SJCRH30 (cell line): ENCODE data around the gene CD81. TPM values are rescaled to one million over a fixed set of nuclear protein-coding genes. Genes with fewer than 3 reads are reported as not detected.

Experiments used
- DNase-seq, 2 experiments: peaks; one replicate each; pipeline ENCODE4 v3.0.0-alpha.2; 2015 to 2020
- H3K27ac ChIP-seq: fragments of 250-450 bp; sonication (Bioruptor Pico); 2 replicates; pipeline ENCODE4 v1.5.1; 2020; ENCODE audit warnings: mild to moderate bottlenecking, moderate library complexity
- H3K27me3 ChIP-seq: fragments of 250-450 bp; sonication (Bioruptor Pico); 2 replicates; pipeline ENCODE4 v1.5.1; 2020; ENCODE audit warnings: mild to moderate bottlenecking, moderate library complexity
- H3K36me3 ChIP-seq: fragments of 250-450 bp; sonication (Bioruptor Pico); 2 replicates; pipeline ENCODE4 v1.5.1; 2020; ENCODE audit warnings: mild to moderate bottlenecking, moderate library complexity
- H3K4me1 ChIP-seq: fragments of 250-450 bp; sonication (Bioruptor Pico); 2 replicates; pipeline ENCODE4 v1.5.1; 2020; ENCODE audit warnings: mild to moderate bottlenecking, moderate library complexity
- H3K4me3 ChIP-seq: fragments of 250-450 bp; sonication (Bioruptor Pico); 2 replicates; pipeline ENCODE4 v1.5.1; 2020; ENCODE audit warnings: mild to moderate bottlenecking, moderate library complexity
- H3K9me3 ChIP-seq: fragments of 250-450 bp; sonication (Bioruptor Pico); replicated peaks from 2 replicates; pipeline ENCODE4 v1.5.1; 2020; ENCODE audit warnings: mild to moderate bottlenecking, moderate library complexity
- total RNA-seq: library from RNA; depleted of rRNA; stranded (reverse); fragments of >200 nt; shearing (Covaris generic); gene quantifications from 2 replicates; pipeline ENCODE4 v1.2.3, GENCODE V29; 2014

Gene CD81
- total RNA-seq, 1 experiment from 2014 or later = 95.3 TPM

- Histone ChIP-seq H3K27me3 (peaks cover 6% of the 10 kb centered on the region; the same call in 1 of the 2 replicates), H3K27ac (no peak overlapping the region), H3K9me3 (no peaks in the 10 kb centered on the region), H3K4me1 (no peaks in the 10 kb centered on the region), H3K36me3 (no peaks in the 10 kb centered on the region), H3K4me3 (no peak overlapping the region)
- peak; percentile 56 to 76 for DNase-seq
Measured at GRCh38 chr11:2419638-2420501, 42.8 kb downstream of the CD81 start.

DNA sequence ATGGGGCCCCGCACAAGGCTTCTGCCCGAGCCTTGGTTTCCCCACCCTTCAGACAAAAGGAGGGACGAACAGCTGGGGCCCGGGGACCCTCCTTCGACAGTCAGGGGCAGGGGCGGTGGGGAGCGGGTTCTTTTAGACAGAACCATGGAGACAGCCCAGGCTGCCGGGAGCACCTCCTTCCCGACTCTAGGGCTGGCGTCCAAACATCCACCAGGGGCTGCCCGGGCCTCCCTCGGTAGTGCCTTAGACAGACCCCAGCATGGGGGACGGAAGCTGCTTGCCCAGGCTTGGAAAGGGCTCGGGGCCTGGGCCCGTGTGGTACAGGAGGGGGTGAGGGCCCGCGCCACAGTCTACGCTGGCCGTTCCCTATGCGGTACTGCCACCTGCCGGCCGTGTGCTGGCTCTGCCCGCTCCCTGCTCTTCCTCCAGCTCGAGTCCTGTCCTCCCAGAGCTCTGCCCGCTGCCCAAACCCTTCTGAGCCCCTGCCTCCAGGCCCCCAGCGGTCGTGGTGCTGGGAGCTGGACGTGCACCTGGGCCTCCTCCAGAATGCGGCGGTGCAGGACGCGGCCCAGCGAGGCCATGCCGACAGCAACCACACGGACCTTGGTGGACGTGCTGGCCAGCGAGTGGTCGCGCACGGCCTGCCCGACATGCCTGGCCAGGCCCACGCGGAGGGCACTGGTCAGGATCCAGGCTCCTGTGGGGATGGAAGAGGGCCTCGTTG, 43.6 kb downstream of the CD81 start:
- H3K9me3 ChIP-seq = no peaks in the 10 kb centered on the region
- H3K27ac ChIP-seq = no peak overlapping the region
- no peaks in the 10 kb centered on the region for H3K36me3 ChIP-seq
- peak; percentile 63 to 82 for DNase-seq
- H3K27me3 ChIP-seq = peaks cover 6% of the 10 kb centered on the region; the same call in 1 of the 2 replicates
- H3K4me1 ChIP-seq = no peaks in the 10 kb centered on the region
- H3K4me3 ChIP-seq = no peak overlapping the region

DNA sequence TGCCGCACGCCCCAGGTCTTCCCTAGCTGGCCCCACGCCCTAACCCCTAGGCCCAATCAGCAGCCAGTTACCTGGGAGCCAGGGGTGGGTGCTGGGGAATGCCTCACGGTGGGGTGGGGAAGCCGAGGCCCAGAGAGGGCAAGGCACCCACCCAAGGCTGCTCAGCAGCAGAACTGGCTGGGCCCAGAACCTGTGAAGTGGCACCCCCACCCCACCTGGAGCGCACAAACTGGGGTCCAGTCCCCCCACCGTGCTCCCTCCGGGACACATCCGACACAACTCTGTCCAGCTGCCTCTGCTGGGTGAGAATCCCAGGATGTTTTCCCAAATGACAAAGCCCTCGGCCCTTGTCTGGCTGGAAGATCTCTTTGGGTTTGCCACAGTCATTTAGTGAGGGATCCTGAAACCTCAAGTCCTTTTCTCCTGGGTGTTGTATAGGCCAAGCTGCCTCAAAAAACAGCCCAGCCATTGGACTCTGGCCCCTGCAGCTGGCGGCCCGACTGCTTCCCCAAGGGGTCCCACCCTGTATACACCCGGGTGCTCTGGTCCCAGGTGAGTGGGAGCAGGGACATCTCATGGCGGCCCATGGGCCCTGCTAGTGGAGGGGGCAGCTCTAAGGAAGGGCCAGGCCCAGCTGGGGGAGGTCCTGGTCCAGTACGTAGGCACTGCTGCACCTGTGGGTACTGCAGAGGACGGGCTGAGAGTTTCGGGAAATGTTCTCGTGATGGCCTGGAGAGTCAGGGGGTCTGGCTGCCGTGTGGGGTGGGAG, 44.3 kb downstream of the CD81 start:
- H3K4me1 ChIP-seq = no peaks in the 10 kb centered on the region
- H3K9me3 ChIP-seq = no peaks in the 10 kb centered on the region
- no peak overlapping the region for H3K4me3 ChIP-seq
- no peaks in the 10 kb centered on the region for H3K36me3 ChIP-seq
- no peak overlapping the region for H3K27ac ChIP-seq
- H3K27me3 ChIP-seq = peaks cover under 1% of the 10 kb centered on the region; the same call in 1 of the 2 replicates
- no peak for DNase-seq

DNA sequence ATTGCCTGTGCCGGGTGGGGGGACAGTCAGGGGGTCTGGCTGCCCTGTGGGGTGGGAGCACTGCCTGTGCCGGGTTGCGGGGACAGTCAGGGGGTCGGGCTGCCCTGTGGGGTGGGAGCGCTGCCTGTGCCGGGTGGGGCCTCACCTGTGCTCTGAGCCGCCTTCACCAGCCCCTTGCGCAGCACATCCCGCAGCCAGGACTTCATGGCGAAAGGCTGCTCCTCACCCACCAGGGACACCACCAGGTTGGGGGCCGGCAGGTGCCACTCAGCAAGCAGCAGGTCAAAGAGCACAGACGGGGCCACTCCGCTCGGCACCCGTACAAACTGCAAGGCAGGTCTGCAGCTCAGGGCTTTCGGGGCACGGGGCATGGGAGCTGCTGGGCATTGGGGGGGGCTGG, 44.9 kb downstream of the CD81 start:
- no peak for DNase-seq
- no peaks in the 10 kb centered on the region for H3K4me1 ChIP-seq
- no peaks in the 10 kb centered on the region; the same call in 1 of the 2 replicates for H3K27me3 ChIP-seq
- no peak overlapping the region for H3K27ac ChIP-seq
- H3K9me3 ChIP-seq = no peaks in the 10 kb centered on the region
- H3K4me3 ChIP-seq = no peak overlapping the region
- no peaks in the 10 kb centered on the region for H3K36me3 ChIP-seq

DNA sequence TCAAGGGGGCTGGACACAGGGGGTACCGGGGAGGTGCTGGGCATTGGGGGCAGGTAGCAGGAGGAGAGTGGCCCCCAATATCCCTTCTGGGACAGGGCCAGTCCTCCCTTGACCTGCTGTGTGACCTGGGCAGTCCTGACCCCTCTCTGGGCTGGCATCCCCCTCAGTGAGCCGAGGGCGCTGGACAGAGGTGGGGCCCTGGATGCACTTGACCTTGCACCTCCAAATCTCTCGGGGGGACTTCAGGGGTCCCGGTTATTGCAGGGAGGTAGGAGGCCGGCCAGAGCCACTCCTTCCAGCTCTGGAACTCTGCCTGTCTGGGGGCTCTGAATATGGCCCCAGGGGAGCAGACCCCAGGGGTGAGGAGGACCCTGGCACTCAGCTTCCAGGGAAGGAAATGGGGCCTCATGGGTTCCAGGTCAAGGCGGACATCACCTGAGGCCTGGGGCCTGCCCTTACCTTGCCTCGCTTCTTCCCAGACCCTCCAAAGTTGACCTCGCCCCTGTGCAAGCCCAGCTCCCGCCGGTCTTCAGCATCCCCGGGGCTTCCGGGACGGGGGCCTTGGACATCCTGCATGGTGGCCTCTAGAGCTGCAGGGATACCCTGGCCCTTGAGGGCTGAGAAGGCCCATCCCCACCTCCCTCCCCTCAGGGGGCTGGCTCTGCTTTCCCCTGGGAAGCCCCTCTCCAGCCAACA, 45.5 kb downstream of the CD81 start:
- no peaks in the 10 kb centered on the region; the same call in 1 of the 2 replicates for H3K27me3 ChIP-seq
- no peaks in the 10 kb centered on the region for H3K4me1 ChIP-seq

DNA sequence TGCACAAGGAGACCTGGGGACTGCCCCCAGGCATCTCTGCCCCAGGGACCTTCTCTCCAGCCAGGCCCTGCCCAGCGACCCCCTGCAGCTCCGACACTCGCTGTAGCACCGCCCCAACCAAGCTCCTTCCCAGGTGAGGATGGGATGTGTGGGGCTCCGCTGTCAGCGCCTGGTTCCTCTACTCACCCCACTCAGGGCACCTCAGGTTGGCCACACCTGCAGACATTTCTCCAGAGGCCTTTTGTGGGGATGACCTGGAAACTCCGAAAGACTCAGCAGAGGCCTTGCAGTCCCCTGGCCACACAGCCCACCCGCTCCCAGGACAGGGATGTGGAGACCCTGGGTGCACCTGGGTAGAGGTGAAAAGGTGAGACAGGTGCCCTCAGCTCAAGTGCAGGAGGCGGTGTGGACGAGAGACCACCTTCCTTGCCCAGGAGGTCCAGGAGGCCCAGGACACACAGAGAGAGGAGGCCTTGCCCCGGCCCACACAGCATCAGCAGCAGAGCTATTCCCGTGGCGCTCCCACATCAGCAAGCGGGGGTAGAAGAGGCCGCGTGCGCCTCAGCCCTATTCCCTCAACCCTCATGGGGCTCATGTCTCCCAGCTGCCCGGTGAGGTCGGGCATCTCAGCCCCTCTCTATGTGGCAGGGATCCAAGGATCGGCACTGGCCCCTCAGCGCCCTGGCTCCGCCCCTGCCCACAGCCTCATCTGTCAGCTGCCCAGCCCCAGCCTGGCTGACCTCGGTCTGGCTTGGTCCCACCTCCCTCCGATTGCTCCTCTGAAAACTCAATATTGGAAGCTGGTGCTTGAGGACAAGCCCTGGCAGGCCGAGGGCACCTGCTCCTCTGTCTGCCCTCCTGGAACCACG, 46.3 kb downstream of the CD81 start:
- DNase-seq = no peak
- no peaks in the 10 kb centered on the region for H3K36me3 ChIP-seq
- no peaks in the 10 kb centered on the region; the same call in 1 of the 2 replicates for H3K27me3 ChIP-seq
- H3K4me3 ChIP-seq = no peak overlapping the region
- H3K27ac ChIP-seq = no peak overlapping the region
- H3K4me1 ChIP-seq = no peaks in the 10 kb centered on the region
- H3K9me3 ChIP-seq = no peaks in the 10 kb centered on the region

More for the DNA sequence above, 45.5 kb downstream of the CD81 start:
- Histone ChIP-seq H3K36me3 (no peaks in the 10 kb centered on the region), H3K4me3 (no peak overlapping the region), H3K27ac (no peak overlapping the region), H3K9me3 (no peaks in the 10 kb centered on the region)
- DNase-seq = no peak

DNA sequence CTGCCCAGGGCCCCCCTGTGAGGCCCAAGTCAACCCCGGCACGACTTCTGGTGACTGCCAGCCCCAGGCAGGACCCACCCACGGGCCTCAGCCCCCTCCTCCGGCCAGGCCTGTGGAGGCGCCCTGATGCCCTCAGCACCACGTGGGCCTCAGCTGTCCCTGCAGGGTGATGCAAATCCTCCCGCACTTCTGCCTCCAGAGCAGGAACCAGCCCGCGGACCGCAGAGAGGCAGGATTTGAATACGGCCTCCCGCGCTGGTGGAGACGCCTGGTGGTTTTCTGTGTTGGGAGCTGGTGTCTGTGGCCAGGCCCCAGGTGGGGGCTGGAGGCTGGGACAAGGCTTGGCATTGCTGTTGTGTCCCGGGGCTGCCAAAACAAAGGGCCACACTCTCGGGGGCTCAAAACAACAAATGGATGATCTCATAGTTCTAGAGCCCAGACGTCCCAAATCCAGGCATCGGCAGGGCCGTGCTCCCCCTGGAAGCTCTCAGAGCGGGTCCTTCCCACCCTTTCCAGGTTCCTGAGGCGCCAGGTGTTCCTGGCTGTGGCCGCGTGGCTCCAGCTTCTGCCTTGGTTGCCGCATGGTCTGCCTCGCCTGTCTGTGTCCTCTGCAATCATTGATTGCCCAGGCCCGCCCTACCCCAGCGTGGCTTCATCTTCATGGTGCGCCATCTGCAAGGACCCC, 47.8 kb downstream of the CD81 start:
- Histone ChIP-seq H3K9me3 (no peaks in the 10 kb centered on the region), H3K27me3 (no peaks in the 10 kb centered on the region; the same call in 1 of the 2 replicates)
- DNase-seq = no peak

DNA sequence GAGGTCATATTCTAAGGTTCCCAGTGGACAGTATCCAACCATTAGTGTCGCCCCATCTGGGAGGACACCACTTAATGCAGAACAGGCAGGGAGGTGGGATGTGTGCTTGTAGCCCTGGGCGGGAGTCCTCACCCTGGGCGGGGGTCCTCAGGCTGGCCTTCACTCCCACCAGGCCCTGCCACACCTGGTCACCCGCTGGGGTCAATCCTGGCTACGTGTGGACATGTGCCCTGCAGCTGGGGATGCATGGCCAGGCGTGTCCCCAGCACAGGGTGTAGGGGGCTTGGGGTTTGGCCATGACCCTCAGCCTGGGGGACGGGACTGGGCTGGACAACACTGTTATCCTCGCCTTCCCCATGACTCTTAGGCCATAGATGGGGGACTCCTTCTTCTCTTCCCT, 48.4 kb downstream of the CD81 start:
- H3K9me3 ChIP-seq = no peaks in the 10 kb centered on the region
- no peaks in the 10 kb centered on the region for H3K36me3 ChIP-seq
- H3K27ac ChIP-seq = no peak overlapping the region
- H3K27me3 ChIP-seq = no peaks in the 10 kb centered on the region; the same call in 1 of the 2 replicates
- no peak for DNase-seq
- no peaks in the 10 kb centered on the region for H3K4me1 ChIP-seq
- H3K4me3 ChIP-seq = no peak overlapping the region

More for the DNA sequence above, 47.8 kb downstream of the CD81 start:
- no peak overlapping the region for H3K4me3 ChIP-seq
- no peaks in the 10 kb centered on the region for H3K4me1 ChIP-seq
- H3K36me3 ChIP-seq = no peaks in the 10 kb centered on the region
- no peak overlapping the region for H3K27ac ChIP-seq

- Histone ChIP-seq H3K36me3 (no peaks in the 10 kb centered on the region), H3K4me1 (no peaks in the 10 kb centered on the region), H3K27me3 (no peaks in the 10 kb centered on the region; the same call in 1 of the 2 replicates), H3K4me3 (no peak overlapping the region), H3K27ac (no peak overlapping the region), H3K9me3 (no peaks in the 10 kb centered on the region)
- DNase-seq = no peak
Measured at GRCh38 chr11:2426221-2426620, 49.1 kb downstream of the CD81 start.

DNA sequence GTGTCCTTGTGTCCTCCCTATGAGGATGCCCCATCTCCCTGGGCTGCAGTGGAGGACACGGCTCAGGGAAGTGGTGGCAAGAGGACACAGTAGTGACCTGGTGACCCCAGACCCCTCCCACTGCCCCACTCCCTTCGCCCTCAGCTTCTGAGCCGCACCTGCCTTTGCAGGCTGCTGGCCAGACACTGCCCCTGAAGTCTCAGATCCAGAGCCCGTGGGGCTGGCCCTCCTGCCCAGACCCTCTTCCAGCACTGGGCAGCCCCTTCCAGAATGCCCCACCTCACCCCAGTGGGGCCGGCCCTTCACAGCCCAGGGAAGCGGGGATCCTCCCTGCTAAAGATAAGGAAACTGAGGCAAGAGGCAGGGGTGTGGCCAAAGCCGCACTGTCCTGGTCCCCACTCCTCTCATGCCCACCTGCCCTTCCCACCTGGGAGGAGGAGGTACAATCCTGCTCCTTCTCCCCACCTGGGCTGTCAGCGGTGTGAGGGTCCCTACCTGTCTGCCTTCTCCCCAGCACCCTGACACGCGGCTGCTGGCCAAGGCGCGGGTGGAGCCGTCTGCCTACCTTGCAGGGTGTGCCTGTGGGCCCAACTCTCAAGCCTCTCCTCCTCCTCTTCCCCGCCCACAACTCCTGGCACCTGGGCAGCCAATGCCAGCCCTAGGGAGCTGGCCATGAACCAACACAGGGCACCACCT, 49.9 kb downstream of the CD81 start:
- Histone ChIP-seq H3K36me3 (no peaks in the 10 kb centered on the region), H3K4me1 (no peaks in the 10 kb centered on the region), H3K9me3 (no peaks in the 10 kb centered on the region), H3K27me3 (no peaks in the 10 kb centered on the region; the same call in 1 of the 2 replicates), H3K27ac (no peak overlapping the region), H3K4me3 (no peak overlapping the region)
- DNase-seq = no peak

- Histone ChIP-seq H3K9me3 (no peaks in the 10 kb centered on the region), H3K4me3 (no peak overlapping the region), H3K36me3 (no peaks in the 10 kb centered on the region), H3K27me3 (no peaks in the 10 kb centered on the region; the same call in 1 of the 2 replicates), H3K4me1 (no peaks in the 10 kb centered on the region), H3K27ac (no peak overlapping the region)
- DNase-seq = no peak
Measured at GRCh38 chr11:2427721-2428321, 50.7 kb downstream of the CD81 start.

- DNase-seq = peak; percentile 60 to 72
- H3K27me3 ChIP-seq = no peaks in the 10 kb centered on the region; the same call in 1 of the 2 replicates
- no peak overlapping the region for H3K4me3 ChIP-seq
- H3K4me1 ChIP-seq = no peaks in the 10 kb centered on the region
- no peaks in the 10 kb centered on the region for H3K9me3 ChIP-seq
- H3K36me3 ChIP-seq = no peaks in the 10 kb centered on the region
- H3K27ac ChIP-seq = no peak overlapping the region
Measured at GRCh38 chr11:2428322-2428795, 51.2 kb downstream of the CD81 start.
